HG03135 (cell line): ENCODE results near the gene SETD9.

Experiments used
- ATAC-seq: cut with Tn5 transposase; IDR thresholded peaks from one replicate; pipeline ENCODE4 v1.9.1; 2021; ENCODE audit warnings: mild to moderate bottlenecking, moderate library complexity; ENCODE audit not compliant: unreplicated experiment

The SETD9 gene

GRCh38 chr5:56922922-56923321, 13.5 kb downstream of the SETD9 start:
- no peak for ATAC-seq

- no peak for ATAC-seq
Measured at GRCh38 chr5:56934325-56934724, 24.9 kb downstream of the SETD9 start.

GRCh38 chr5:56938858-56939257, 29.5 kb downstream of the SETD9 start:
- no peak for ATAC-seq

- no peak for ATAC-seq
Measured at GRCh38 chr5:56941981-56942380, 32.6 kb downstream of the SETD9 start.

GRCh38 chr5:56947052-56947451, 37.7 kb downstream of the SETD9 start:
- no peak for ATAC-seq

- ATAC-seq = peak; percentile 41
Measured at GRCh38 chr5:56950626-56951125, 41.3 kb downstream of the SETD9 start.

GRCh38 chr5:56951126-56951945, 41.9 kb downstream of the SETD9 start:
- ATAC-seq = peak; percentile 46

- ATAC-seq = peak; percentile 93
Measured at GRCh38 chr5:56951946-56952691, 42.7 kb downstream of the SETD9 start, which contains the start of gene MIER3. MIER3 (minus strand) TSS chr5:56952123; CDS start chr5:56952102, 21 bp downstream.

- no peak for ATAC-seq
Measured at GRCh38 chr5:56954262-56954661, 44.9 kb downstream of the SETD9 start.

GRCh38 chr5:56958595-56958994, 49.2 kb downstream of the SETD9 start:
- ATAC-seq = no peak

GRCh38 chr5:56959326-56959725, 49.9 kb downstream of the SETD9 start:
- no peak for ATAC-seq

GRCh38 chr5:56961746-56962145, 52.4 kb downstream of the SETD9 start:
- ATAC-seq = no peak

- no peak for ATAC-seq
Measured at GRCh38 chr5:56962286-56962685, 52.9 kb downstream of the SETD9 start.

GRCh38 chr5:56963246-56963645, 53.9 kb downstream of the SETD9 start:
- ATAC-seq = no peak

GRCh38 chr5:56964173-56964572, 54.8 kb downstream of the SETD9 start:
- no peak for ATAC-seq
